Gastroesophageal sphincter (tissue), 4 donors: ENCODE results near the gene PDE3B. TPM values are rescaled to one million over a fixed set of nuclear protein-coding genes. Genes with fewer than 3 reads are reported as not detected.

ENCODE experiments used
- ATAC-seq: fragments of 150-250 bp; one replicate; pipeline ENCODE4 v1.9.1; 2016; ENCODE audit warnings: mild to moderate bottlenecking, moderate library complexity
- H3K27ac ChIP-seq, 4 donors: fragments of 200-600 bp; sonication (generic) in 3 of 4; 1 replicate in 3 of 4; 2 replicates in 1 of 4; pipeline ENCODE4 v1.5.1; 2016 to 2019
- H3K27me3 ChIP-seq: fragments of 200-600 bp; sonication (generic); one replicate; pipeline ENCODE4 v1.5.1; 2019
- H3K36me3 ChIP-seq, 2 donors: fragments of 200-600 bp; sonication (generic); one replicate each; pipeline ENCODE4 v1.5.1; 2019; ENCODE audit warnings: control low read depth in 1 of 2
- H3K4me1 ChIP-seq, 3 donors: fragments of 200-600 bp; sonication (generic); 1 replicate in 2 of 3; 2 replicates in 1 of 3; pipeline ENCODE4 v1.5.1; 2016 to 2019; ENCODE audit warnings: control low read depth in 2 of 3
- H3K4me3 ChIP-seq, 2 donors: fragments of 200-600 bp; sonication (generic); one replicate each; pipeline ENCODE4 v1.5.1; 2019; ENCODE audit warnings: mild to moderate bottlenecking in 1 of 2, moderate library complexity in 1 of 2
- H3K9me3 ChIP-seq, 3 donors: fragments of 200-600 bp; sonication (generic); one replicate each; pipeline ENCODE4 v1.5.1; 2017 to 2019; ENCODE audit warnings: control low read depth in 2 of 3
- CTCF ChIP-seq, 4 experiments: fragments of 200-600 bp in 2 of 4; fragments of 450-650 bp in 2 of 4; sonication (generic) in 1 of 4; IDR thresholded peaks; one replicate each; pipeline ENCODE4 v1.5.1; 2017 to 2019; ENCODE audit warnings: antibody characterized with exemption in 4 of 4, mild to moderate bottlenecking in 2 of 4, moderate library complexity in 2 of 4
- EP300 ChIP-seq: sonication (generic); formaldehyde crosslinking; IDR thresholded peaks from one replicate; pipeline ENCODE4 v1.6.1; 2017; ENCODE audit warnings: antibody characterized with exemption, mild to moderate bottlenecking
- POLR2A ChIP-seq, 2 donors: fragments of 450-650 bp; IDR thresholded peaks; one replicate each; pipeline ENCODE4 v1.6.1; 2017; ENCODE audit warnings: antibody characterized with exemption in 2 of 2, mild to moderate bottlenecking in 2 of 2, moderate library complexity in 1 of 2
- POLR2AphosphoS5 ChIP-seq: sonication (generic); formaldehyde crosslinking; IDR thresholded peaks from one replicate; pipeline ENCODE4 v1.6.1; 2017; ENCODE audit warnings: antibody characterized with exemption
- WGBS, 2 donors: methylation state at CpG; one replicate each; pipeline ENCODE4 v1.1.5; 2018; ENCODE audit warnings: low coverage in 1 of 2; 5-methylcytosine and 5-hydroxymethylcytosine counted together
- total RNA-seq, 4 donors: library from RNA; depleted of rRNA; stranded (reverse); fragments of >200 nt; gene quantifications; one replicate each; pipeline ENCODE4 v1.1.0, GENCODE V29; 2016

The PDE3B gene
- total RNA-seq, 4 donors from 2014 or later: 11.7 to 21.8 (median 17.9) TPM

GRCh38 chr11:14746857-14747395, 103.3 kb downstream of the PDE3B start:
- no peak overlapping the region for H3K4me3 ChIP-seq
- peaks cover 0 to 17% (median 0%) of the 10 kb centered on the region in 3 donors for H3K4me1 ChIP-seq
- no peaks in the 10 kb centered on the region for H3K9me3 ChIP-seq
- H3K36me3 ChIP-seq: no peaks in the 10 kb centered on the region
- H3K27me3 ChIP-seq: no peaks in the 10 kb centered on the region
- WGBS, 2 donors: 81 to 92% methylated on average over 3 of the region's 3 CpGs
- no peak overlapping the region for H3K27ac ChIP-seq
- no peak for TF ChIP-seq CTCF (IDR thresholded peaks at IDR 0.05)
- TF ChIP-seq POLR2AphosphoS5: no peak
- TF ChIP-seq POLR2A (IDR thresholded peaks at IDR 0.05): no peak
- no peak for TF ChIP-seq EP300
- no peak for ATAC-seq

- ATAC-seq: no peak
- 30 to 43% methylated on average over 1 of the region's 1 CpG for WGBS, 2 donors
- H3K36me3 ChIP-seq: no peaks in the 10 kb centered on the region
- H3K27me3 ChIP-seq: no peaks in the 10 kb centered on the region
- peaks cover 0 to 17% (median 0%) of the 10 kb centered on the region in 3 donors for H3K4me1 ChIP-seq
- H3K9me3 ChIP-seq: no peaks in the 10 kb centered on the region
- no peak for TF ChIP-seq CTCF (IDR thresholded peaks at IDR 0.05)
- TF ChIP-seq EP300: no peak
- no peak for TF ChIP-seq POLR2AphosphoS5
- TF ChIP-seq POLR2A (IDR thresholded peaks at IDR 0.05): no peak
- no peak overlapping the region for H3K4me3 ChIP-seq
- no peak overlapping the region for H3K27ac ChIP-seq
These were observed 104.5 kb downstream of the PDE3B start for GRCh38 chr11:14748090-14748489.

GRCh38 chr11:14750911-14751310, 107.3 kb downstream of the PDE3B start:
- Histone ChIP-seq H3K9me3 (no peaks in the 10 kb centered on the region), H3K4me3 (no peak overlapping the region), H3K27ac (no peak overlapping the region), H3K27me3 (no peaks in the 10 kb centered on the region), H3K4me1 (peaks cover 0 to 19% (median 0%) of the 10 kb centered on the region in 3 donors), H3K36me3 (no peaks in the 10 kb centered on the region)
- no peak for TF ChIP-seq CTCF (IDR thresholded peaks at IDR 0.05)
- no peak for TF ChIP-seq POLR2A (IDR thresholded peaks at IDR 0.05)
- TF ChIP-seq POLR2AphosphoS5: no peak
- no peak for TF ChIP-seq EP300
- 17 to 42% methylated on average over 1 of the region's 1 CpG for WGBS, 2 donors
- no peak for ATAC-seq

GRCh38 chr11:14751975-14752407, 108.4 kb downstream of the PDE3B start:
- Histone ChIP-seq H3K27ac (no peak overlapping the region), H3K4me1 (peaks cover 0 to 20% (median 0%) of the 10 kb centered on the region in 3 donors), H3K9me3 (no peaks in the 10 kb centered on the region), H3K27me3 (no peaks in the 10 kb centered on the region), H3K4me3 (no peak overlapping the region), H3K36me3 (no peaks in the 10 kb centered on the region)
- TF ChIP-seq EP300 (no peak), POLR2AphosphoS5 (no peak), CTCF (IDR thresholded peaks at IDR 0.05) (no peak), POLR2A (IDR thresholded peaks at IDR 0.05) (no peak)
- ATAC-seq: no peak

- Histone ChIP-seq H3K27me3 (no peaks in the 10 kb centered on the region), H3K4me3 (no peak overlapping the region), H3K36me3 (no peaks in the 10 kb centered on the region), H3K27ac (no peak overlapping the region), H3K4me1 (peaks cover 0 to 7% (median 0%) of the 10 kb centered on the region in 3 donors), H3K9me3 (no peaks in the 10 kb centered on the region)
- TF ChIP-seq EP300 (no peak), POLR2A (IDR thresholded peaks at IDR 0.05) (no peak), CTCF (IDR thresholded peaks at IDR 0.05) (no peak), POLR2AphosphoS5 (no peak)
- WGBS, 2 donors: 61 to 90% methylated on average over 3 of the region's 3 CpGs
- ATAC-seq: no peak
These were observed 111.5 kb downstream of the PDE3B start for GRCh38 chr11:14755140-14755539.
